ENCODE data around the gene SPO11.

GRCh38 chr20:57315083-57315975 is 14.3 kb upstream of the SPO11 start:
- TF ChIP-seq POLR2A (IDR thresholded peaks at IDR 0.05) (no peak), CTCF (IDR thresholded peaks at IDR 0.05) (no peak)

Measured in Peyer's patch (tissue), 4 donors.